ENCODE measurements around the gene XRRA1. TPM values are rescaled to one million over a fixed set of nuclear protein-coding genes. Genes with fewer than 3 reads are reported as not detected.

Gene XRRA1
- polyA plus RNA-seq, 3 donors: 1.2 to 3.6 (median 3.5) TPM

DNA sequence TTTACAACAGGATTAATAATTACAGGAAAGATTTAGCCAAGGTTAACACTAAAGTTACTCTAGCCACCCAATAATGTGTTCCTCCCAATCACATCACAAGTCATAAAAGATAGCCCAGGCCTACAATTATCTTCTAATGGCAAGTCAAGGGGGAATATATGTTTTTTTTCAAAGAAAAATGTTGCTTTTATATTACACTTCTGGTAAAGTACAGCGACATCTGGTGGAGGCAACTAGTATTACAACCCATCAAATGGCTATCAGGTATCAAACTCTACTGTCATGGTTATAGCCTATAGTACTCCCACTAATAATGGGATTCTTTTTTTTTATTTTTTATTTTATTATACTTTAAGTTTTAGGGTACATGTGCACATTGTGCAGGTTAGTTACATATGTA lies 71.8 kb downstream of the XRRA1 start:
- no peaks in the 10 kb centered on the region for H3K27me3 ChIP-seq (ENCODE audit: control insufficient read depth in 2 of 2, insufficient read depth in 2 of 2, low read length in 2 of 2)
- H3K36me3 Mint-ChIP-seq: peaks cover 41 to 50% of the 10 kb centered on the region in 2 donors
- no CpG with 5 or more reads among the region's 1 CpG for WGBS (ENCODE audit: insufficient coverage)
- TF ChIP-seq, protein P1, sequence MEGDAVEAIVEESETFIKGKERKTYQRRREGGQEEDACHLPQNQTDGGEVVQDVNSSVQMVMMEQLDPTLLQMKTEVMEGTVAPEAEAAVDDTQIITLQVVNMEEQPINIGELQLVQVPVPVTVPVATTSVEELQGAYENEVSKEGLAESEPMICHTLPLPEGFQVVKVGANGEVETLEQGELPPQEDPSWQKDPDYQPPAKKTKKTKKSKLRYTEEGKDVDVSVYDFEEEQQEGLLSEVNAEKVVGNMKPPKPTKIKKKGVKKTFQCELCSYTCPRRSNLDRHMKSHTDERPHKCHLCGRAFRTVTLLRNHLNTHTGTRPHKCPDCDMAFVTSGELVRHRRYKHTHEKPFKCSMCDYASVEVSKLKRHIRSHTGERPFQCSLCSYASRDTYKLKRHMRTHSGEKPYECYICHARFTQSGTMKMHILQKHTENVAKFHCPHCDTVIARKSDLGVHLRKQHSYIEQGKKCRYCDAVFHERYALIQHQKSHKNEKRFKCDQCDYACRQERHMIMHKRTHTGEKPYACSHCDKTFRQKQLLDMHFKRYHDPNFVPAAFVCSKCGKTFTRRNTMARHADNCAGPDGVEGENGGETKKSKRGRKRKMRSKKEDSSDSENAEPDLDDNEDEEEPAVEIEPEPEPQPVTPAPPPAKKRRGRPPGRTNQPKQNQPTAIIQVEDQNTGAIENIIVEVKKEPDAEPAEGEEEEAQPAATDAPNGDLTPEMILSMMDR (IDR thresholded peaks at IDR 0.05): peak; percentile 75
- no peaks in the 10 kb centered on the region for H3K79me2 ChIP-seq (ENCODE audit: insufficient read depth, low read length)
- no peak overlapping the region for H3K27ac ChIP-seq (ENCODE audit: low read depth in 1 of 2, low read length in 2 of 2)
- no peaks in the 10 kb centered on the region for H3K4me1 ChIP-seq (ENCODE audit: control insufficient read depth in 1 of 2, insufficient read depth in 2 of 2, low read length in 2 of 2)
- no peak overlapping the region for H3K4me2 ChIP-seq (replicated peaks; ENCODE audit: extremely low read depth, low read length, poor library complexity, severe bottlenecking)
- no peaks in the 10 kb centered on the region for H4K20me1 ChIP-seq (ENCODE audit: insufficient read depth, low read length)
- peaks cover 0 to 2% (median 0%) of the 10 kb centered on the region in 3 donors for H3K27me3 Mint-ChIP-seq (ENCODE audit: low read depth in 3 of 3)
- no peak overlapping the region for H3K9ac ChIP-seq (ENCODE audit: insufficient read depth, low read length, poor library complexity, severe bottlenecking)
- peaks cover 6 to 47% of the 10 kb centered on the region in 2 donors for H3K36me3 ChIP-seq (replicated peaks in 1 of 2; ENCODE audit: control insufficient read depth in 1 of 2, insufficient read depth in 2 of 2, low read length in 2 of 2)
- no peak overlapping the region for H3K4me3 Mint-ChIP-seq
- peaks cover 14 to 40% of the 10 kb centered on the region in 2 donors for H3K9me3 ChIP-seq (replicated peaks in 1 of 2; ENCODE audit: control insufficient read depth in 1 of 2, insufficient read depth in 1 of 2, low read length in 2 of 2)
- DNase-seq: no peak
- H3K27ac Mint-ChIP-seq: no peak overlapping the region
- H3K4me3 ChIP-seq (replicated peaks in 1 of 3; ENCODE audit: low read depth in 2 of 3, low read length in 3 of 3): no peak overlapping the region
- intact Hi-C loops (cut with micrococcal nuclease): no loop called here
- no peaks in the 10 kb centered on the region for H3K4me1 Mint-ChIP-seq
- no peak overlapping the region for H2AFZ ChIP-seq (ENCODE audit: insufficient read depth, low read depth, low read length, poor library complexity, severe bottlenecking)
- H3K9me3 Mint-ChIP-seq: peaks cover 19 to 41% (median 35%) of the 10 kb centered on the region in 7 donors

GRCh38 chr11:74871037-74871436 lies 77.9 kb downstream of the XRRA1 start:
- intact Hi-C loops (cut with micrococcal nuclease): no loop called here

More at GRCh38 chr11:74871037-74871436, 77.9 kb downstream of the XRRA1 start:
- H3K9me3 ChIP-seq (replicated peaks in 1 of 2; ENCODE audit: control insufficient read depth in 1 of 2, insufficient read depth in 1 of 2, low read length in 2 of 2): peaks cover 53 to 91% of the 10 kb centered on the region in 2 donors
- H3K4me1 ChIP-seq (ENCODE audit: control insufficient read depth in 1 of 2, insufficient read depth in 2 of 2, low read length in 2 of 2): no peaks in the 10 kb centered on the region
- H3K27ac ChIP-seq (ENCODE audit: low read depth in 1 of 2, low read length in 2 of 2): no peak overlapping the region
- no peak for DNase-seq
- no peak overlapping the region for H3K9ac ChIP-seq (ENCODE audit: insufficient read depth, low read length, poor library complexity, severe bottlenecking)
- no peak overlapping the region for H3K27ac Mint-ChIP-seq
- no peak overlapping the region for H2AFZ ChIP-seq (ENCODE audit: insufficient read depth, low read depth, low read length, poor library complexity, severe bottlenecking)
- peaks cover 55 to 91% (median 81%) of the 10 kb centered on the region in 7 donors for H3K9me3 Mint-ChIP-seq
- H3K36me3 ChIP-seq (replicated peaks in 1 of 2; ENCODE audit: control insufficient read depth in 1 of 2, insufficient read depth in 2 of 2, low read length in 2 of 2): peaks cover 0 to 64% of the 10 kb centered on the region in 2 donors
- TF ChIP-seq, protein P1 (IDR thresholded peaks at IDR 0.05): no peak
- no peaks in the 10 kb centered on the region for H4K20me1 ChIP-seq (ENCODE audit: insufficient read depth, low read length)
- 100% methylated on average over 1 of the region's 2 CpGs for WGBS (ENCODE audit: insufficient coverage)
- no peak overlapping the region for H3K4me2 ChIP-seq (replicated peaks; ENCODE audit: extremely low read depth, low read length, poor library complexity, severe bottlenecking)
- peak overlapping the region in 1 of 3 experiments; percentile 12 for H3K4me3 ChIP-seq (replicated peaks in 1 of 3; ENCODE audit: low read depth in 2 of 3, low read length in 3 of 3)
- peaks cover 61 to 89% of the 10 kb centered on the region in 2 donors for H3K36me3 Mint-ChIP-seq
- H3K79me2 ChIP-seq (ENCODE audit: insufficient read depth, low read length): no peaks in the 10 kb centered on the region
- no peak overlapping the region for H3K4me3 Mint-ChIP-seq
- no peaks in the 10 kb centered on the region for H3K27me3 ChIP-seq (ENCODE audit: control insufficient read depth in 2 of 2, insufficient read depth in 2 of 2, low read length in 2 of 2)
- H3K4me1 Mint-ChIP-seq: no peaks in the 10 kb centered on the region
- peaks cover 0 to 2% (median 0%) of the 10 kb centered on the region in 3 donors for H3K27me3 Mint-ChIP-seq (ENCODE audit: low read depth in 3 of 3)
